ENCODE data around the gene CTCFL.

GRCh38 chr20:57529810-57530209 is 4.9 kb upstream of the CTCFL start:
- TF ChIP-seq CTCF (IDR thresholded peaks at IDR 0.05) = no peak
- no peak for TF ChIP-seq POLR2A (IDR thresholded peaks at IDR 0.05)

All from lower leg skin (tissue), 3 donors.